ENCODE measurements around the gene CHRNB2.

CHRNB2 gene

DNA sequence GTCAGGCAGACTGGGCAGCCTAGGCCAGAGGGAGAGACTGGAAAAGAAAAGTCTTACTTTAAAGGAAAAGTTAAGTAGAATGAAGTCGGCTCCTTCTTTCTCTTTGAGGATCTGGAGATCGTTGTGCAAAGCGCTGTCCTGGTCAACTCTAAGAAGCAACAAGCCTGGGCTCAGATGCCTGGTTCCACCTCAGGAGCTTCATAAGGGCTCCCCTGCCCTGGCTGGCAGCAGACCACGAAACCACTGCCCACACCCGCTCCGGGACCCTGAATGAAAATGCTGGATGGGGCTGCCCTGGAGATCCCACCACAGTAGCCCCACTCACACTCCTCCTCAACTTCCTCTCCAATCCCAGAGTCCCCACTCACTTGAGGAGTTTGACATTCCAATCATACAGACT, 15.5 kb upstream of the CHRNB2 start:
- no peak for DNase-seq (ENCODE audit: low spot score)

DNA sequence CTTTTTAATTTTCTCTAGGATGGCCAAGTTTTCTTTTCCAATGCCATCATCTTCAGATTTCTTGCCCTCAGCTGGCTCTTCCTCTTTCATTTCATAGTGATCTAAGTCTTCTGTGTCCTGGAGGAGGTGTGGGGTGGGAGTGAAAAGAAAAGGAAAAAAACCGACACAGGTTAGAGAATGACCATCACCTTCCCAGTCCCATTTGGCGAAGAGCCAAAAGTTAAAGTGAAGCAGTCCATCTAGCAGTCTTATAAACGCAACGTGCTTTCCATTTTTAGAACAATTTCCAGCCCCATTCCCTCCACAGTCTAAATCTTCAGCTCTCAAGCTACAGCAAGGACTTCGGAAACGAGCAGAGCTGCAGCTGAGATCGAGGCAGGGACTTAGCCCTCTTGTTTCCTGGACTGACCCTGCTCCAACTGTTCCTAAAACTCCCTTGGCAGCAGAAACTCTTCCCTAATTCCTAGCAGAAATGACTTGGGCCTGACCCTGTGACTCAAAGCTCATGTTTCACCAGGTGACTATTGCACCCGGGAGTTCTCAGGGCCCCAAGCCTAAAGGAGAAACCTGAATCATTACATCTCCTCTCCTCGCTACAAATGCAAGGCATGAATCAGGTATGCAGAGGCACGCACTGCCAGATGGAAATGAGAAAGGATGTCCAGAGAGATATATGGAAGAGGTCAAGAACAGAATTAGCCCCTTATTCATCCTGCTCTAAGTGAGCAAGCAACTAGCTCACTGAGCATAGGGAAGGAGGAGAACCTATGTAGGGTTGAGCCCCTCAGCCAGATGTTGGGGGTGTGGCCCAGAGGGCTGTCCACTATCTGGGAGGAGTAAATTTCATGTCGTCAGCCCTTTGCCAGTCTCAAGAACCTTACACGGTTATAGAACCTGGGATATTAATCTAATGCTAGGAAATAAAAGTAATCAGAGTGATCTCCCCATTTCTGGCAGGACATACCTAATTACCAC, 14.2 kb upstream of the CHRNB2 start:
- peak; percentile 77 for DNase-seq (ENCODE audit: low spot score)

DNA sequence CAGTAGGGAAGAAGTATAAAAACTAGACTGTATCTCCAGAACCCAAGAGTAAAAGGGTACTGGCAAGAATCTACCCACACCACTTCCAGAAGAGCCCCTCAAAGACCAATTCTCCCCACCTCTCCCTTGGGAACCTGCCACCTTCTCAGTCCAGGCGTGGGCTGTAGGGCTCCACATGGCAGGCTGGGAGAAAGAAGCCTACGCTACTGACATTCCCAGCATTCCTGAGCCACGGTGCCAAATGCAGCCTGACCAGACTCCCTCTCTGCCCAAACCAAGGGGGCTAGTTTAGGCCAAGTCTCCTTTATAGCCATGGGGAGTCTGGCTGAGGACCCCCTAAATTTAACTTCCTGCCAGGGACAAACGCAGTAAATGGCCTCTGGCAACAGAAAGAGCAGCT, 11.2 kb upstream of the CHRNB2 start:
- peak; percentile 33 for DNase-seq (ENCODE audit: low spot score)

DNA sequence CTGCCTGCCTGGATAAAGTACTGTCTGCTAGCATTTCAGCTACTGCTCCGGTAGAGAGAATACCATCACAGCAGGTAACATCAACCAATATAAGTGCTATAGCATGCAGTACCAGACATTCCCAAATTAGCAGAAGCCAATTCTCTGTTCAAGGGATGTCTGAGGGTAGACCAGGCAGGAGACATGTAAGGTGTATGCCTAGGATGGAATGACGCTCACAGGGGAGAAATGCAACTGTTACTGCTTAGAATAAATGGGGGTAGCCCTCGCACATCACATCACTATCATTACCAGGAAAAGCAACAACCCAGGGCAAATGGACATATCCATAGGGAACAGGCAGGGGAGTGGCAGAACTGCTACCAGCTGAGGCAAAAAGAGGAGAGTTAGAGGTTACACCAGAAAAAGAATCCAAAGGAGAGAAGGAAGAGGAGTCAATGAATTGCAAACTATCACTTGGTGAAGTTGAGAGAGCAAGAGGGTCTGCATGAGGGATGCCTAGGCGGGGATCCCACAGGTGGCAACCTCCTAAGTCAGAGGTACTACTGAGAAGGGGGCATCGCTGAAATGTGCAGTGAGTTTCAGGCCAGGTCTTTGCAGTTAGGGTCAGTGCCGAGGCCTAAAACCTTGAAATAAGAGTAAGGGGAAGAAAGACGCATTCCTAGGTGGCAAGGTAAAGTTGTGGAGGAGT, 10.2 kb upstream of the CHRNB2 start:
- no peak for DNase-seq (ENCODE audit: low spot score)

DNA sequence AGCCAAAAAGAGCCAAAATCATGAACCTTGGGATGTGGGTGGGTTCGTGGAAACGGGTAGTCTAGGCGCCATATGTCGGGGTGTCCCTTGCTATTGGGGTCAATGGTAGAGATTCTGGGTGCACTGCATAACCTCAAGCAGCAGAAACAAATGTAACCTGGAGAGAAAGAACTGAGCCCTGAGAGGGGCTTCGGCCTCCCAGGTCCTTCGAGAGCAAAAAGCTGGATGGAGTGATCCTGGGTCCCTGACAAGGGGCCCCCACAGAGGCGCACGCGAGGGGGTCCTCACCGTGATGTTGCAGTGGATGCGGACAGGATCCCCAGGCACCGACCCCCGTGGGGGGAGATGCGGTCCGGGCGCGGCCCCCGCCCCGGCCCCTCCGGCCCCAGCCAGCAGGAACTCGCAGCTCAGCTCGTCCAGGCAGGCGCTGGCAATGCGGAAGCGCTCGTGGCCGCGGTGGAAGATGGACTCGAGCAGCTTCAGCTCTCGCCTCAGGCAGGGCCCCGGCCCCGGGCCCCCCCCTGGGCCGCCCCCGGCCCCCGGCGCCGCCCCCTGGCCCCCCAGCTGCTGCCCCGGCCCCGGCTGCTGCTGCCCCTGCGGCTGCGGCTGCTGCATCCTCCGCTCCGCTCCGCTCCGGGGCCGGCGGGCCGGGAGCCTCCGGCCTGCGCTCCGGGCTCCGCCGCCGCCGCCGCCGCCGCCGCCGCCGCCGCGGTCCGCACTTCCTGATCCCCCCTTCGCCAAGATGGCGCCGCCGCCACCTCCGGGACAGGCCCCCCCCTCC, 9.4 kb upstream of the CHRNB2 start, which contains the start of gene UBE2Q1:
TSS of gene UBE2Q1 (minus strand) at position 724 of the 781 bp plus-strand sequence. CDS start at position 615, 109 bp downstream.
- DNase-seq (ENCODE audit: low spot score): peak; percentile 39

DNA sequence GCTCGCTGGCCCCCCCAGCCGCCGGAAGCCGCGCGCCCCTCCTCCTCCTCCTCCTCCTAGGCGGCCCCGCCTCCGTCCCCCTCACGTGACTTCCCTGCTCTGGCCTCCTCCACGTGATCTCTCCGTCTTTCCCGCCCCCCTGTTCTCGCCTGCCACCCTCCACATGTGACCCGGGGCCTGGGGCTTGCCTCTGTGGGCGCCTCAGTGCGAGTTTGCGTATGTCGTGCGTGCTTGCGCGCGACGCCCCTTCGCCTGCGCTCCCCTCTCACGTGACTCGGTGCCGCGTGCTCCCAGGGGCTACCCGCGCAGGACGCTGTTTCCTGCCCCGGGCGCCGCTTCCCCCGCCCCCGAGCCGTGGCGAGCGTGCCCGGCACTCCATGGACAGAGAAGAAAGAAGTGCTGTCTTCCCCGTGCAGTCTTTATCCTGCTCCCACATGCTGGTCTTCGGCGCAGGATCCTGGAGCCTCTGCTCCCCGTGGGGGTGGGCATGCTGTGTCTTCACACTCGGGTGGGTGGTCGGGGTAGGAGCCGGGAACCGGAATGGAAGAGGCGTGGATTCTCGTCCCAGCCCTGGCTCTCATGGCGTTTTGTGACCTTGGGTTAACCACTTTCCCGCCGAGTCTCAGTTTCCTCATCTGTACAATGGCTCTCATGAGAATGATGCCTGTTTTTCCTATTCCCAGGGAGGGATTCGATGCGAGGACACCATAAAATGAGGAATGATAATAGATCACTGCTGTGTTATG, 8.7 kb upstream of the CHRNB2 start:
- DNase-seq (ENCODE audit: low spot score): peak; percentile 98

DNA sequence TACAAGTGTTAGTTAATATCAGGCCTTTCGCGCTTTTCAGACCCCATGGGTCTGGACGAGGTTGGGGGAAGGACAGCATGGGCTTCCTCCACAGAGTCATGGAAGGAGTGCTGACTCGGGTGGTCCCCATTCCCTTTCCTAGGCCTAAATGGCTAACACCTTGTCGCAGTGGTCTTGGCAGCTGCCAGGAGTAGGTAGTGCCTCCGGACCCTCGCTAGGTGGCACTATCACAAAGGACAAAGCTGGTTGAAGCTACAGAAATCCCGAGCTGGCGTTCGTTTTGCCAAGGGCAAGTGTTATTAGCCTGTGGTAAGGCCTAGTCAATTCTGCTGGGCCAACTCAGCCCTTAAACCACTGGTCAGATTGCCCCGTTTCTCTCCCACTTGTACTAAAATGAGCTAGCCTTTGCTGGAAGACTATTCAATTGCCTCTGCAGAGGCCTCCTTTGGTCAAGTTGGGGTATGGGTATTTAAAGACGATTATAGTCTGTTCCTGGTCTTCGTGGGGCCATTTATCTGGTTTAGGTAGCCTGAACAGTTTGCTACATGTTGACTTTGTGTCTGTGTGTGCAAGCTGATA, 8.0 kb upstream of the CHRNB2 start:
- DNase-seq (ENCODE audit: low spot score): peak; percentile 90

GRCh38 chr1:154565876-154566275, 1.7 kb upstream of the CHRNB2 start:
- DNase-seq (ENCODE audit: low spot score): no peak

- DNase-seq (ENCODE audit: low spot score): no peak
These were observed 708 bp downstream of the CHRNB2 start for GRCh38 chr1:154568157-154568815.

- no peak for DNase-seq (ENCODE audit: low spot score)
These were observed 3.8 kb downstream of the CHRNB2 start for GRCh38 chr1:154571244-154571963.

GRCh38 chr1:154571964-154572288, 4.3 kb downstream of the CHRNB2 start:
- DNase-seq (ENCODE audit: low spot score): no peak

GRCh38 chr1:154572468-154573167, 5.0 kb downstream of the CHRNB2 start:
- no peak for DNase-seq (ENCODE audit: low spot score)

GRCh38 chr1:154573168-154573510, 5.6 kb downstream of the CHRNB2 start:
- DNase-seq (ENCODE audit: low spot score): no peak

- DNase-seq (ENCODE audit: low spot score): peak; percentile 21
These were observed 7.1 kb downstream of the CHRNB2 start for GRCh38 chr1:154574716-154575115.

- DNase-seq (ENCODE audit: low spot score): no peak
These were observed 7.8 kb downstream of the CHRNB2 start for GRCh38 chr1:154575147-154575927.

DNA sequence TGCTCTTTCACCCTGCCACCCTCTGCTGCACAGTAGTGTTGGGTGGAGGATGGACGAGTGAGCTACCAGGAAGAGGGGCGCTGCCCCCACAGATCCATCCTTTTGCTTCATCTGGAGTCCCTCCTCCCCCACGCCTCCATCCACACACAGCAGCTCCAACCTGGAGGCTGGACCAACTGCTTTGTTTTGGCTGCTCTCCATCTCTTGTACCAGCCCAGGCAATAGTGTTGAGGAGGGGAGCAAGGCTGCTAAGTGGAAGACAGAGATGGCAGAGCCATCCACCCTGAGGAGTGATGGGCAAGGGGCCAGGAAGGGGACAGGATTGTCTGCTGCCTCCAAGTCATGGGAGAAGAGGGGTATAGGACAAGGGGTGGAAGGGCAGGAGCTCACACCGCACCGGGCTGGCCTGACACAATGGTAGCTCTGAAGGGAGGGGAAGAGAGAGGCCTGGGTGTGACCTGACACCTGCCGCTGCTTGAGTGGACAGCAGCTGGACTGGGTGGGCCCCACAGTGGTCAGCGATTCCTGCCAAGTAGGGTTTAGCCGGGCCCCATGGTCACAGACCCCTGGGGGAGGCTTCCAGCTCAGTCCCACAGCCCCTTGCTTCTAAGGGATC, 8.5 kb downstream of the CHRNB2 start:
- DNase-seq (ENCODE audit: low spot score): no peak

DNA sequence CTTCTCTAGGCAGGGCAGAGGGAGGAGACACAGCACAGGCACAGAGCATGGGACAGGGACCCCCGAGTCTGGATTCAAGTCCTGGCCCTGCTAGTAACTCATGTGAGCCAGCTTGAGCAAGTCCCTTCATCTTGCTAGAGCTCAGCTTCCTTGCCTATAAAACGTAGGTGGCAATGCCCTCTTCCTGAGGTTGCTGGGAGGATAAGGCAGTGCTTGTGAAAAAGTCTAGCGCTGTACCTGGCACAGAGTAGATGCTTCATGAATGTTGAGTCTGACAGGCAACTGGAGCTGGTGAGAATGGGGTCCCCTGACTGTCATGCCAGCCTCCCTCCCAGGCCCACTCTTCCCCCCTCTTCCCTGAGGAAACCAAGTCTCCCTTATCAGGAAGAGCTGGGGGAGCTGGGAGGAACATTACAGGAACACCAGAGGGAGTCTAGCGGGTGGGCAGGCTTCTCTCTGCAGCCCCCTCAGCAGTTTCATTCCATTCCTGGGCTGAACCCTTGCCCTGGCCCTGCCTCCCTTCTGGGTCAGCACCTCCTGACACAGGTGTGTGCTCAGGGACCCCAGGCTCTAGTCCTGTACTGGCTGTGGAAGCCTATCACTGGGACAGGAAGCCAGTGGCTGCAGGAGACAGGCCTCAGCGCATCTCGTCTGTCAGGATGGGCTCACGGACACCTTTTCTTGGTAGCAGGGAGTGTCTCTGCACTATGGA, 9.9 kb downstream of the CHRNB2 start:
- DNase-seq (ENCODE audit: low spot score): no peak

DNA sequence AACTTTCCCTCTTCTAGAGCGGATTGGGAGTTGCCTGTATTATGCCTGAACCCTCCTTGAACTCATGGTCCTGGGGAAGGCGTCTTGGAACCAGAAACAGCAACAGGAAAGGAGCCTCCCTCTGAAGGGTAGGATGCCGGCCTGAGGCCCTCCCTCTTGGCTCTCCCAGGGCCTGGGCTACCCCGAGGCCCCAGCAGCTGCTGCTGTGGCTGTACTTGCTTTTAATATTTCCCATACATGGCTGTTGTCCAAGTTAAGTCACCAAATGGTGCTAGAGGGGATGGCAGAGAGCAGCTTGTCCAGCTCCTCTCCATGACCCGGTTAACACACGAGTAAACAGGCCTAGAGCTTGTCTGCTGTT, 10.5 kb downstream of the CHRNB2 start:
- DNase-seq (ENCODE audit: low spot score): no peak

Measured in kidney tubule cell (primary cell).